ENCODE data around the gene LAMTOR4.

LAMTOR4 gene

GRCh38 chr7:100120733-100121036 lies 28.0 kb upstream of the LAMTOR4 start:
- Histone ChIP-seq H3K27ac (replicated peaks) (peak overlapping the region; percentile 97), H3K27me3 (ENCODE audit: insufficient read depth, poor library complexity, severe bottlenecking) (no peaks in the 10 kb centered on the region), H3K4me3 (replicated peaks; ENCODE audit: insufficient read depth, low read length) (no peak overlapping the region)
- TF ChIP-seq SPI1 (IDR thresholded peaks at IDR 0.05; ENCODE audit: borderline replicate concordance, low read depth), result no peak
- no peak for TF ChIP-seq POLR2AphosphoS5 (IDR thresholded peaks at IDR 0.05; ENCODE audit: low read depth)
- no peak for TF ChIP-seq GABPA (IDR thresholded peaks at IDR 0.05; ENCODE audit: low read depth)
- no peak for TF ChIP-seq REST (IDR thresholded peaks at IDR 0.05; ENCODE audit: insufficient replicate concordance, low read depth)
- TF ChIP-seq CTCF (IDR thresholded peaks at IDR 0.05; ENCODE audit: insufficient read depth, low read length), result no peak
- DNase-seq (ENCODE audit: low read depth in 1 of 2, low spot score in 1 of 2), result no peak

- no peak overlapping the region for H3K27ac ChIP-seq (replicated peaks)
- no peaks in the 10 kb centered on the region for H3K27me3 ChIP-seq (ENCODE audit: insufficient read depth, poor library complexity, severe bottlenecking)
- TF ChIP-seq SPI1 (IDR thresholded peaks at IDR 0.05; ENCODE audit: borderline replicate concordance, low read depth) (no peak), GABPA (IDR thresholded peaks at IDR 0.05; ENCODE audit: low read depth) (no peak), POLR2AphosphoS5 (IDR thresholded peaks at IDR 0.05; ENCODE audit: low read depth) (no peak), CTCF (IDR thresholded peaks at IDR 0.05; ENCODE audit: insufficient read depth, low read length) (no peak), REST (IDR thresholded peaks at IDR 0.05; ENCODE audit: insufficient replicate concordance, low read depth) (no peak)
- no peak overlapping the region for H3K4me3 ChIP-seq (replicated peaks; ENCODE audit: insufficient read depth, low read length)
- DNase-seq (ENCODE audit: low read depth in 1 of 2, low spot score in 1 of 2), result no peak
These were observed 26.7 kb upstream of the LAMTOR4 start for GRCh38 chr7:100122067-100122466.

GRCh38 chr7:100122568-100122967 lies 26.1 kb upstream of the LAMTOR4 start:
- Histone ChIP-seq H3K27me3 (ENCODE audit: insufficient read depth, poor library complexity, severe bottlenecking) (no peaks in the 10 kb centered on the region), H3K27ac (replicated peaks) (no peak overlapping the region), H3K4me3 (replicated peaks; ENCODE audit: insufficient read depth, low read length) (no peak overlapping the region)
- no peak for DNase-seq (ENCODE audit: low read depth in 1 of 2, low spot score in 1 of 2)
- TF ChIP-seq CTCF (IDR thresholded peaks at IDR 0.05; ENCODE audit: insufficient read depth, low read length) (no peak), REST (IDR thresholded peaks at IDR 0.05; ENCODE audit: insufficient replicate concordance, low read depth) (no peak), GABPA (IDR thresholded peaks at IDR 0.05; ENCODE audit: low read depth) (no peak), POLR2AphosphoS5 (IDR thresholded peaks at IDR 0.05; ENCODE audit: low read depth) (no peak), SPI1 (IDR thresholded peaks at IDR 0.05; ENCODE audit: borderline replicate concordance, low read depth) (no peak)

All from HL-60 (cell line).